IPS DF 6.9 (cell line): Measurements from ENCODE around the gene RNF126.

Experiments used
- DNase-seq: peaks from one replicate; pipeline ENCODE4 v3.0.0-alpha.2; 2013; ENCODE audit warnings: low read depth, low spot score
- H3K27ac ChIP-seq: one replicate; pipeline ENCODE4 v1.5.1; 2013; ENCODE audit warnings: low read length, control low read depth
- H3K27me3 ChIP-seq: 2 replicates; pipeline ENCODE4 v1.6.1; 2013; ENCODE audit warnings: mild to moderate bottlenecking, low read length; ENCODE audit not compliant: control insufficient read depth, insufficient read depth
- H3K36me3 ChIP-seq: 2 replicates; pipeline ENCODE4 v1.6.1; 2013; ENCODE audit warnings: low read length; ENCODE audit not compliant: control insufficient read depth, insufficient read depth
- H3K4me1 ChIP-seq: 2 replicates; pipeline ENCODE4 v1.6.1; 2013; ENCODE audit warnings: low read length; ENCODE audit not compliant: control insufficient read depth, insufficient read depth
- H3K4me3 ChIP-seq: 2 replicates; pipeline ENCODE4 v1.5.1; 2013; ENCODE audit warnings: mild to moderate bottlenecking, low read length
- H3K9me3 ChIP-seq: 2 replicates; pipeline ENCODE4 v1.6.1; 2013; ENCODE audit warnings: low read length, inconsistent platforms; ENCODE audit not compliant: control insufficient read depth, insufficient read depth
- WGBS: extraction: QIAGEN DNeasy Blood & Tissue Kit; methylation state at CpG from one replicate; pipeline ENCODE4 v1.1.7; 2013; ENCODE audit warnings: mixed read lengths, missing lambda C conversion rate; ENCODE audit not compliant: insufficient read length, insufficient coverage; 5-methylcytosine and 5-hydroxymethylcytosine counted together

The RNF126 gene

GRCh38 chr19:685454-685931 lies 22.5 kb upstream of the RNF126 start:
- H3K9me3 ChIP-seq: no peaks in the 10 kb centered on the region
- no peaks in the 10 kb centered on the region; the same call in 1 of the 2 replicates for H3K36me3 ChIP-seq
- H3K4me1 ChIP-seq: peaks cover 5% of the 10 kb centered on the region
- no peaks in the 10 kb centered on the region for H3K27me3 ChIP-seq
- no peak overlapping the region for H3K4me3 ChIP-seq
- H3K27ac ChIP-seq: no peak overlapping the region
- no peak for DNase-seq
- WGBS: no CpG with 5 or more reads among the region's 31 CpGs

DNA sequence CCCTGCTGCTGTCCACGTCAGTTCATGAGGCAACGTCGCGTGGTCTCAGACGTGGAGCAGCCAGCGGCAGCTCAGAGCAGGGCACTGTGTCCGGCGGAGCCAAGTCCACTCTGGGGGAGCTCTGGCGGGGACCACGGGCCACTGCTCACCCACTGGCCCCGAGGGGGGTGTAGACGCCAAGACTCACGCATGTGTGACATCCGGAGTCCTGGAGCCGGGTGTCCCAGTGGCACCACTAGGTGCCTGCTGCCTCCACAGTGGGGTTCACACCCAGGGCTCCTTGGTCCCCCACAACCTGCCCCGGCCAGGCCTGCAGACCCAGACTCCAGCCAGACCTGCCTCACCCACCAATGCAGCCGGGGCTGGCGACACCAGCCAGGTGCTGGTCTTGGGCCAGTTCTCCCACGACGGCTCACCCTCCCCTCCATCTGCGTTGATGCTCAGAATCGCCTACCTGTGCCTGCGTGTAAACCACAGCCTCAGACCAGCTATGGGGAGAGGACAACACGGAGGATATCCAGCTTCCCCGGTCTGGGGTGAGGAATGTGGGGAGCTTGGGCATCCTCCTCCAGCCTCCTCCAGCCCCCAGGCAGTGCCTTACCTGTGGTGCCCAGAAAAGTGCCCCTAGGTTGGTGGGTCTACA lies 19.8 kb upstream of the RNF126 start:
- Histone ChIP-seq H3K9me3 (no peaks in the 10 kb centered on the region), H3K4me1 (peaks cover 5% of the 10 kb centered on the region), H3K36me3 (no peaks in the 10 kb centered on the region; the same call in 1 of the 2 replicates), H3K4me3 (no peak overlapping the region; the same call in 1 of the 2 replicates), H3K27me3 (no peaks in the 10 kb centered on the region), H3K27ac (no peak overlapping the region)
- no CpG with 5 or more reads among the region's 25 CpGs for WGBS
- no peak for DNase-seq

DNA sequence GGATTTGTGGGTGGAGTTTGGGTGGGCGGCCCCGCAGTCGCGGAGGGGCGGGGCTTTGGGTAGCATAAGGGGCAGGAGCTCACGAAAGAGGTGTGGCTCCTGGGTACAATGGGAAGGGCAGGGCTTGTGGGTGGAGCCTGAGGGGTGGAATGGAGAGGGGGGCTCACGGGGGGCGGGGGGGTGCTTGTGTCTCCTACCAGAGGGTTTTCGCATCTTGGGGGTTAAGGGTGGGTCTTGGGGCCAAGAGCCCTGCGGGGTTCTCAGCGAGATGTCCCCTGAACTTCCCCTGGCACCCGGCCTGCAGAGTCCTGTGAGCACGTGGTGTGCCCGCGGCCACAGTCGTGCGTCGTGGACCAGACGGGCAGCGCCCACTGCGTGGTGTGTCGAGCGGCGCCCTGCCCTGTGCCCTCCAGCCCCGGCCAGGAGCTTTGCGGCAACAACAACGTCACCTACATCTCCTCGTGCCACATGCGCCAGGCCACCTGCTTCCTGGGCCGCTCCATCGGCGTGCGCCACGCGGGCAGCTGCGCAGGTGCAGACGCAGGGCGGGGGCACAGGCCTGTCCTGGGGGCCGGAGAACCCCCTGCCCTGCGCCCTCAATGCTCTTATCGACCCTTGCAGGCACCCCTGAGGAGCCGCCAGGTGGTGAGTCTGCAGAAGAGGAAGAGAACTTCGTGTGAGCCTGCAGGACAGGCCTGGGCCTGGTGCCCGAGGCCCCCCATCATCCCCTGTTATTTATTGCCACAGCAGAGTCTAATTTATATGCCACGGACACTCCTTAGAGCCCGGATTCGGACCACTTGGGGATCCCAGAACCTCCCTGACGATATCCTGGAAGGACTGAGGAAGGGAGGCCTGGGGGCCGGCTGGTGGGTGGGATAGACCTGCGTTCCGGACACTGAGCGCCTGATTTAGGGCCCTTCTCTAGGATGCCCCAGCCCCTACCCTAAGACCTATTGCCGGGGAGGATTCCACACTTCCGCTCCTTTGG lies 18.3 kb upstream of the RNF126 start:
- H3K27ac ChIP-seq: no peak overlapping the region
- WGBS: no CpG with 5 or more reads among the region's 54 CpGs
- H3K4me3 ChIP-seq: no peak overlapping the region; the same call in 1 of the 2 replicates
- DNase-seq: no peak
- H3K9me3 ChIP-seq: no peaks in the 10 kb centered on the region
- peaks cover 5% of the 10 kb centered on the region for H3K4me1 ChIP-seq
- no peaks in the 10 kb centered on the region; the same call in 1 of the 2 replicates for H3K36me3 ChIP-seq
- peaks cover 5% of the 10 kb centered on the region for H3K27me3 ChIP-seq

DNA sequence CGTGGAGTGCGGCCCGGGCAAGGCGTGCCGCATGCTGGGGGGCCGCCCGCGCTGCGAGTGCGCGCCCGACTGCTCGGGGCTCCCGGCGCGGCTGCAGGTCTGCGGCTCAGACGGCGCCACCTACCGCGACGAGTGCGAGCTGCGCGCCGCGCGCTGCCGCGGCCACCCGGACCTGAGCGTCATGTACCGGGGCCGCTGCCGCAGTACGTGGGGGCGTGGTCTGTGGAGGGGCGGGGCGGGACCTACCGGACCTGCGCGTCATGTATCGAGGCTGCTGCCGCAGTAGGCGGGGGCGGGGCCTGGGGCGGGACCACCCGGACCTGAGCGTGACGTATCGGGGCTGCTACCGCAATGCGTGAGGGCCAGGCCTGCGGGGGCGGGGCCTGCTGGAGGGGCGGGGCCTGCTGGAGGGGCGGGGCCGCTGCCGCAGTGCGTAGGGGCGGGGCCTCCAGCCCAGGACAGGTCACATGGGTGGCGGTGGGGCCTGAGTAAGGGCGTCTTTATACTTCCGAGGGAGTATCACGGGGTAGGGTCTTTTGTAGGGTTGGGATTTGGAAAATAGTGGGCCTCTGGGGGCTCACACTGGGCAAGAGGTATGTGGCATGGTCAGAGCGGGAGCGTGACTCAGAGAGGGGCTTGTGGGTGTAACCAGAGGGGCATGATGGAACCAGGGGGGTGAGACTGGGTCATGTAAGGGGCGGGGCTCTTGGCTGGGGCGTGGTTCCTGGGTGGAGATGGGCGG lies 17.4 kb upstream of the RNF126 start:
- H3K4me1 ChIP-seq: peaks cover 5% of the 10 kb centered on the region
- peaks cover 7% of the 10 kb centered on the region for H3K27me3 ChIP-seq
- H3K27ac ChIP-seq: no peak overlapping the region
- WGBS: no CpG with 5 or more reads among the region's 70 CpGs
- peak; percentile 67 for DNase-seq
- no peaks in the 10 kb centered on the region for H3K9me3 ChIP-seq
- H3K4me3 ChIP-seq: peak overlapping the region; percentile 83
- H3K36me3 ChIP-seq: no peaks in the 10 kb centered on the region; the same call in 1 of the 2 replicates

GRCh38 chr19:679418-680286 lies 16.6 kb upstream of the RNF126 start:
- Histone ChIP-seq H3K4me3 (peak overlapping the region; percentile 83), H3K27me3 (peaks cover 7% of the 10 kb centered on the region), H3K36me3 (no peaks in the 10 kb centered on the region; the same call in 1 of the 2 replicates), H3K4me1 (peaks cover 4% of the 10 kb centered on the region), H3K27ac (no peak overlapping the region), H3K9me3 (no peaks in the 10 kb centered on the region)
- no CpG with 5 or more reads among the region's 69 CpGs for WGBS
- DNase-seq: no peak

- Histone ChIP-seq H3K9me3 (no peaks in the 10 kb centered on the region), H3K4me1 (peaks cover 4% of the 10 kb centered on the region), H3K4me3 (no peak overlapping the region; the same call in 1 of the 2 replicates), H3K36me3 (no peaks in the 10 kb centered on the region; the same call in 1 of the 2 replicates), H3K27me3 (peaks cover 7% of the 10 kb centered on the region), H3K27ac (no peak overlapping the region)
- no CpG with 5 or more reads among the region's 16 CpGs for WGBS
- DNase-seq: no peak
These were observed 15.9 kb upstream of the RNF126 start for GRCh38 chr19:678791-679388.

DNA sequence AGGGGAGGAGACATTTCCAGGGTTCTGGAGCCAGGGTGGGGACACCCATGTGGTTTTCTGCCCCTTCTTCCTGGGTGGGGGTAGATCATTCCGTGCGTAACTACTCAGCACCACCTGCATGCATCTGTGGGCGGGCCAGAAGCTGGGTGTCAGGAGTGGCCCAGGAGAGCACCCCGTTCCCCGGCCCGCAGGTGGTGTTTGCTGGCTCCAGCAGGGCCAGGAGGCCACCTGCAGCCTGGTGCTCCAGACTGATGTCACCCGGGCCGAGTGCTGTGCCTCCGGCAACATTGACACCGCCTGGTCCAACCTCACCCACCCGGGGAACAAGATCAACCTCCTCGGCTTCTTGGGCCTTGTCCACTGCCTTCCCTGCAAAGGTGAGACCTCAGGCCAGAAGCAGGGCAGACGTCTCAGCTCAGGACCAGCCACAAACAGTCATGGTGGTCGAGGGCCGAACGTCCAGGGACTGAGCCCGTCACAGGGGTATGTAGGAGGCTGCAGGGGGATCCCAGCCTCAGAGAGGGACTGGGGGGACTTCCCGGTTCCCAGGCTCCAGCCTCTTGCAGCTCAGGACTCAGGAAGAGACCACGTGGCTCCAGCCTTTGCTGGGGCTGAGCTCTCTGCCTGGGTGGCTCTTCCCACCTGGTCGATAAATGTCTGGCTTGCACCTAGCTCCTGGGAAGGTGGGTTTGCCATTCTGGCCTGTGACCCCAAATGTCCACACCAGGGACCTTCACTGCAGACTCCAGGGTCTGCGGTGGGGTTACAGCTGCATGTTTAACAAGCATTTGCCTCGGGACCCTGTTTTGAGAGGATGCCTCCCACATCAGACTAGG lies 14.8 kb upstream of the RNF126 start:
- Histone ChIP-seq H3K9me3 (no peaks in the 10 kb centered on the region), H3K36me3 (no peaks in the 10 kb centered on the region; the same call in 1 of the 2 replicates), H3K27ac (no peak overlapping the region), H3K4me3 (no peak overlapping the region), H3K27me3 (peaks cover 7% of the 10 kb centered on the region), H3K4me1 (peaks cover 4% of the 10 kb centered on the region)
- no peak for DNase-seq
- WGBS: no CpG with 5 or more reads among the region's 22 CpGs

DNA sequence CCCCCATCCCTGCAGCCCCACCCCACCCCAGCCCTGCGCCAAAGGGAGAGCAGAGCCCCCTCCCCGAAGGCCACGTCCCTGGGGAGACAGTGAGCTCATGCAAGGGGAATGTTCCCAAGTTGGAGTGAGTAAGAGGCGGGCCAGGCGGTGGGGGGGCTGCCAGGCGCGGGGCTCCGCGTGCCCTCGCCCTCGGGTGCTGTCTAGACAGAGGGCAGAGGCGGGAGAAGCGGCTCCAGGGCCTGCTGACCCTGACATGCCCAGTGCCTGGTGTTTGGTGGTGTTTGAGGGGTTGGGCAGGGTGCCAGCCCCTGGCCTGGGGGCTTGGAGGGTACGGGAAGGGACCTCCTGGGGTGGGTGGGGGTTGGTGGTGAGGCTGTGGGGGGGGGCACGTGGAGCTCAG lies 14.2 kb upstream of the RNF126 start:
- no peaks in the 10 kb centered on the region; the same call in 1 of the 2 replicates for H3K36me3 ChIP-seq
- no peak for DNase-seq
- WGBS: no CpG with 5 or more reads among the region's 15 CpGs
- peaks cover 4% of the 10 kb centered on the region for H3K4me1 ChIP-seq
- peaks cover 7% of the 10 kb centered on the region for H3K27me3 ChIP-seq
- H3K27ac ChIP-seq: no peak overlapping the region
- H3K9me3 ChIP-seq: no peaks in the 10 kb centered on the region
- H3K4me3 ChIP-seq: no peak overlapping the region
